Mesendoderm (in vitro differentiated cells): ENCODE measurements around the gene TMEM250.

Source experiments
- DNase-seq: peaks from one replicate; pipeline ENCODE4 v3.0.0; 2013
- H2AK5ac ChIP-seq: 2 replicates; pipeline ENCODE4 v1.6.1; 2013; ENCODE audit warnings: low read length, inconsistent platforms
- H2BK120ac ChIP-seq: 2 replicates; pipeline ENCODE4 v1.6.1; 2013; ENCODE audit warnings: low read depth, mild to moderate bottlenecking, low read length, moderate library complexity, mixed read lengths
- H2BK15ac ChIP-seq: replicated peaks from 2 replicates; pipeline ENCODE4 v1.6.1; 2013; ENCODE audit warnings: low read depth, mild to moderate bottlenecking, moderate library complexity
- H2BK5ac ChIP-seq: 2 replicates; pipeline ENCODE4 v1.6.1; 2013; ENCODE audit warnings: low read length, inconsistent platforms
- H3K18ac ChIP-seq: 2 replicates; pipeline ENCODE4 v1.6.1; 2013; ENCODE audit warnings: mild to moderate bottlenecking, low read length, mixed read lengths
- H3K23ac ChIP-seq: one replicate; pipeline ENCODE4 v1.6.1; 2013; ENCODE audit warnings: low read length
- H3K27ac ChIP-seq: 2 replicates; pipeline ENCODE4 v1.5.1; 2013; ENCODE audit warnings: low read depth, mild to moderate bottlenecking, inconsistent platforms, low read length, moderate library complexity
- H3K27me3 ChIP-seq: 2 replicates; pipeline ENCODE4 v1.6.1; 2013; ENCODE audit warnings: low read length, control low read depth, mild to moderate bottlenecking, inconsistent platforms; ENCODE audit not compliant: insufficient read depth, poor library complexity
- H3K36me3 ChIP-seq: 2 replicates; pipeline ENCODE4 v1.6.1; 2013; ENCODE audit warnings: low read length, inconsistent platforms; ENCODE audit not compliant: control insufficient read depth, insufficient read depth
- H3K4ac ChIP-seq: one replicate; pipeline ENCODE4 v1.6.1; 2013; ENCODE audit warnings: low read depth, mild to moderate bottlenecking, low read length, moderate library complexity
- H3K4me1 ChIP-seq: 2 replicates; pipeline ENCODE4 v1.6.1; 2013; ENCODE audit warnings: low read depth, low read length, inconsistent platforms; ENCODE audit not compliant: control insufficient read depth
- H3K4me2 ChIP-seq: 2 replicates; pipeline ENCODE4 v1.6.1; 2013; ENCODE audit warnings: low read length
- H3K4me3 ChIP-seq: 2 replicates; pipeline ENCODE4 v1.5.1; 2013; ENCODE audit warnings: mild to moderate bottlenecking, low read length
- H3K56ac ChIP-seq: one replicate; pipeline ENCODE4 v1.6.1; 2013; ENCODE audit warnings: low read length
- H3K79me1 ChIP-seq: 2 replicates; pipeline ENCODE4 v1.6.1; 2013; ENCODE audit warnings: low read length, inconsistent platforms
- H3K79me2 ChIP-seq: 2 replicates; pipeline ENCODE4 v1.6.1; 2013; ENCODE audit warnings: mild to moderate bottlenecking, low read length; ENCODE audit not compliant: control insufficient read depth, insufficient read depth
- H3K9ac ChIP-seq: 2 replicates; pipeline ENCODE4 v1.6.1; 2013; ENCODE audit warnings: low read length, inconsistent platforms
- H4K5ac ChIP-seq: one replicate; pipeline ENCODE4 v1.6.1; 2013; ENCODE audit warnings: low read length
- H4K8ac ChIP-seq: one replicate; pipeline ENCODE4 v1.6.1; 2013; ENCODE audit warnings: low read depth, mild to moderate bottlenecking, control low read depth, low read length, moderate library complexity
- WGBS: extraction: QIAGEN DNeasy Blood & Tissue Kit; methylation state at CpG from one replicate; pipeline ENCODE4 v1.1.7; 2013; ENCODE audit warnings: low lambda C conversion rate, missing lambda C conversion rate; ENCODE audit not compliant: insufficient coverage; ENCODE audit errors: extremely low coverage; 5-methylcytosine and 5-hydroxymethylcytosine counted together

The TMEM250 gene

DNA sequence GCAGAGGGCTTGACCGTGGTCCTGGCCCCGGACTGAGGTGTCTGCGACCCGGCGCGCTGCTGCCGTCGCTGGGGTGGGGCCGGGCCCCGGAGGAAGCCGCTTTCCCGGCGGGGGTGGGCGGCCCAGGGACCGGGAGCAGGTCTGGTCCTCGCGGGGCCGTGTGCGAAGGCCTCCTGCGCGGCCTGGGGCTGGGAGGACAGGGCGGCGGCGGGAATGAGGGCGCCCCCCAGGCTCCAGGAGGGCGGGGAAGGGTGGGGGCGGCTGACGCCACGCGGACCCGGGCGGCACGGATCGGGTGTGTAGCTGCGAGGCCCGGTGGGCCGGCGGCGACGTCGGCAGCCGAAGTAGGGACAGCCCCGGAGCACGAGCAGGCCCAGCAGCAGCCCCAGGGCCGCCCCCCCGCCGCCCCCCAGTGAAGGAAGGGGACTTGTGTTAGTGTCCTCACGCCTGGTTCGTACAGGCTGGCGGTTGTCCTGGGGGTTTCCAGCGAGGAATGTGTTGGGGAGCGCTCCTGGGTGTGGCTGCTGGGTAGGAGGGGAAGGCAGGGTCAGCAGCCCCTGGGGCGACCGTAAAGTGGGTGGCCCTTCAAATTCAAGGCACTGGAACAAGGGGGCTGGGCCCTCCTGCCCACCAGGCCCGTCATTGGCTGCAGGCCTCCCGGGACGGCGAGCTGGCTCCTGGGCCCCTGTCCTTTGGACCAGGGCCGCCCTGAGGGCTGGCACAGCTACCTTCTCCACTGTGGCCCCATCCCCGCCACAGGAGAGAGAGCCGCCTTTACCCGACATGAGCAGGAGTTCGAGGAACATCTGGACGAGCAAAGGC lies 597 bp upstream of the TMEM250 start:
- Histone ChIP-seq H3K79me2 (no peaks in the 10 kb centered on the region), H3K9ac (peak overlapping the region; percentile 93), H2AK5ac (no peak overlapping the region), H3K27ac (peak overlapping the region; percentile 67), H3K18ac (peak overlapping the region; percentile 88), H3K4ac (peak overlapping the region; percentile 92), H3K79me1 (peaks cover 10% of the 10 kb centered on the region), H4K5ac (no peak overlapping the region), H3K4me1 (no peaks in the 10 kb centered on the region), H3K23ac (peak overlapping the region; percentile 66), H2BK120ac (peak overlapping the region; percentile 50), H4K8ac (peak overlapping the region; percentile 66), H3K36me3 (no peaks in the 10 kb centered on the region), H3K56ac (peak overlapping the region; percentile 94), H3K27me3 (no peaks in the 10 kb centered on the region), H2BK15ac (no peak overlapping the region), H2BK5ac (peak overlapping the region; percentile 50), H3K4me3 (peak overlapping the region; percentile 58), H3K4me2 (peak overlapping the region; percentile 32)
- DNase-seq: peak; percentile 77
- no CpG with 5 or more reads among the region's 64 CpGs for WGBS

DNA sequence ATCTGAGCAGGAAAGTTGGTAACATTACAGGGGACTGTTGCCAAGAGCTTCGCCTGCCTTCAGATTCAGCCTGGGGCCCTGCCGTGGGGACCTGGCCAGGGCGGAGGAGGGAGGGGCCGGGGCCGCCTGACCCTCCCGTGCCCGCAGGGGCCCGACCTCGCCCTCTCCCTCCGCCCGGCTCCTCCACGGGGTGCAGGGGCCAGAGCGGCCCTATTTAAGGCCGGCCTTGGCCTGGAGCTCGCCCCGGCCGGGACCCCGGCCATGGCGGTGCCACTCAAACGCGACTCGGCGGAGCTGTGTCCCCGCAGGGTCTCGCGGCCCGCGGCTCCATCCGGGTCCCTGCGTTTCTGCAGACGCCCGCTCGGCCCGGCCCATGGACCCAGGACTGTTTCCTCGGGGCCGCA lies 757 bp downstream of the TMEM250 start:
- no peak overlapping the region for H2BK15ac ChIP-seq

DNA sequence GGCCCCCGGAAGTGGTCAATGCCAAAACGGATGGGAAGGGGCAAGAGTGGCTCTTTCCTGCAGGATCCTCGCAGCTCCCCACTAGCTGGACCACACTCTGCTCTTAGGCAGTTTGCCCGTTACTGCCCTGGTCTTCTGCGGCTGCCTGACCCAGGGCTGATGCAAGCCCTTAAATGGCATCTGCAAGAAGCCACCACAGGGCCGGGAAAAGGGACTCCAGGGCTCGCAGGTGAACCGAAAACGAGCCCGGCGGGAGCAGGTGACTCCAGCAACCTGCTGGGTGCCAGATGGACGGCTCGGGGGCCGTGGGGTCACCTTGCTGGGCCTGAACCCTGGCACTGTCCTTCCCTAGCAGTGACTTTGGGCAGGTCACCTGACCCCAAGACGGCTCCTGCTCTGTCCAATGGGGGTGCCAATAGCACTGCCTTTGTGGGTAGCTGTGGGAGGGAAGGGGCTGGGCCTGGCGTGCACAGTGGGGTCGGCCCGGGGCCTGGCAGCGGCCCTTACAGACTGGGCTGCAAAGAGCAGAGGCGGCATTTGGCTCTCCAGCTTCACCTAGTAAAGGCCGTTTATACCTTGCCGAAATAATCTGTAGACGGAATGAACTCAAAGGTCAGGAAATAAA lies 1.3 kb downstream of the TMEM250 start:
- Histone ChIP-seq H3K4me2 (peak overlapping the region; percentile 93), H3K4me1 (no peaks in the 10 kb centered on the region), H2BK120ac (no peak overlapping the region), H3K56ac (peak overlapping the region; percentile 94), H3K27ac (peak overlapping the region; percentile 90), H3K36me3 (no peaks in the 10 kb centered on the region), H4K5ac (no peak overlapping the region), H3K4ac (no peak overlapping the region), H3K79me2 (no peaks in the 10 kb centered on the region), H2AK5ac (no peak overlapping the region), H4K8ac (no peak overlapping the region), H3K9ac (peak overlapping the region; percentile 93), H2BK5ac (no peak overlapping the region), H3K4me3 (peak overlapping the region; percentile 69), H3K18ac (no peak overlapping the region), H2BK15ac (no peak overlapping the region), H3K27me3 (no peaks in the 10 kb centered on the region), H3K79me1 (peaks cover 10% of the 10 kb centered on the region), H3K23ac (peak overlapping the region; percentile 6)
- no CpG with 5 or more reads among the region's 23 CpGs for WGBS
- no peak for DNase-seq

More for the DNA sequence above, 757 bp downstream of the TMEM250 start:
- Histone ChIP-seq H2BK120ac (no peak overlapping the region), H3K4me2 (peak overlapping the region; percentile 93), H3K18ac (peak overlapping the region; percentile 85), H3K79me2 (no peaks in the 10 kb centered on the region), H3K4ac (peak overlapping the region; percentile 84), H3K4me1 (no peaks in the 10 kb centered on the region), H3K23ac (peak overlapping the region; percentile 66), H2BK5ac (no peak overlapping the region), H3K27me3 (no peaks in the 10 kb centered on the region), H4K8ac (peak overlapping the region; percentile 90), H3K9ac (peak overlapping the region; percentile 93), H3K4me3 (peak overlapping the region; percentile 69), H4K5ac (no peak overlapping the region), H2AK5ac (no peak overlapping the region), H3K36me3 (no peaks in the 10 kb centered on the region), H3K27ac (peak overlapping the region; percentile 90), H3K79me1 (peaks cover 10% of the 10 kb centered on the region), H3K56ac (peak overlapping the region; percentile 94)
- WGBS: no CpG with 5 or more reads among the region's 36 CpGs
- DNase-seq: no peak

DNA sequence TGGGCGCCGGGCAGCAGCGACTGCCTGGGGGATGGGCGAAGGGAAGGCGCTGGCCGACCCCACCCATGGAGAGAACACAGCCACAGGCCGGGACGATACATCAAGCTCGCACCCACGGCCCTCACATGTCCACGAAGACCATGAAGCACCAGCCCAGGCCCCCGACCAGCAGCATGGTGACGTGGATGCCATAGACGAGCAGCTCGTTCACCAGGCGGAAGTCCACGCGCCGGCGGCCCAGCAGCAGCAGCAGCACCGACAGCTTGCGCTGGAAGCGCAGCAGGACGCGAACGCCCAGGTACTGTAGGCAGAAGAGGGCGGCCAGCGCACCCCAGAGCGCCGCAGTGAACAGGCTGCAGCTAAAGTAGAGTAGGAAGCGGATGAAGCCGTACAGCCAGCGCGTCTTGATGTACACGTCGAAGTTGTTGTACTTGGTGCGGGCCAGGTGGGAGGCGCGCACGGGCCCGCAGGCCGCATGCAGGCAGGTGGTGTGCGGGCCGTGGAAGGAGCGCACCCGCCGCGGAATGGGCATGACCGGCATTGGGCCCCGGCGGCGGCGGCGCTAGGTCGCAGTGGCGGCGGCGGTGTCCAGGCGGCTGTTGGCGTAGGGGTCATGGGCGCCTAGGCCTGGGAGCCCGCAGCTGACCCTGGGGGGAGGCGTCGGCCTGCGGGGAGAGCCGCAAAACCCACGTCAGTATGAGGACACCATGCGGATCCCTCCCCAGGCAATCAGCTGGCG lies 2.1 kb downstream of the TMEM250 start:
- H2BK15ac ChIP-seq: no peak overlapping the region
- no peak overlapping the region for H2BK120ac ChIP-seq
- H3K23ac ChIP-seq: no peak overlapping the region
- H3K27me3 ChIP-seq: no peaks in the 10 kb centered on the region
- no peak overlapping the region for H3K9ac ChIP-seq
- H3K27ac ChIP-seq: no peak overlapping the region
- no peaks in the 10 kb centered on the region for H3K36me3 ChIP-seq
- H4K8ac ChIP-seq: no peak overlapping the region
- no peaks in the 10 kb centered on the region for H3K79me2 ChIP-seq
- DNase-seq: no peak
- H3K4me3 ChIP-seq: no peak overlapping the region
- no peak overlapping the region for H4K5ac ChIP-seq
- H3K4me1 ChIP-seq: no peaks in the 10 kb centered on the region
- no peak overlapping the region for H3K18ac ChIP-seq
- no CpG with 5 or more reads among the region's 69 CpGs for WGBS
- no peak overlapping the region for H2AK5ac ChIP-seq
- H3K56ac ChIP-seq: no peak overlapping the region
- H3K79me1 ChIP-seq: peaks cover 10% of the 10 kb centered on the region
- no peak overlapping the region for H3K4me2 ChIP-seq
- H2BK5ac ChIP-seq: no peak overlapping the region
- no peak overlapping the region for H3K4ac ChIP-seq

DNA sequence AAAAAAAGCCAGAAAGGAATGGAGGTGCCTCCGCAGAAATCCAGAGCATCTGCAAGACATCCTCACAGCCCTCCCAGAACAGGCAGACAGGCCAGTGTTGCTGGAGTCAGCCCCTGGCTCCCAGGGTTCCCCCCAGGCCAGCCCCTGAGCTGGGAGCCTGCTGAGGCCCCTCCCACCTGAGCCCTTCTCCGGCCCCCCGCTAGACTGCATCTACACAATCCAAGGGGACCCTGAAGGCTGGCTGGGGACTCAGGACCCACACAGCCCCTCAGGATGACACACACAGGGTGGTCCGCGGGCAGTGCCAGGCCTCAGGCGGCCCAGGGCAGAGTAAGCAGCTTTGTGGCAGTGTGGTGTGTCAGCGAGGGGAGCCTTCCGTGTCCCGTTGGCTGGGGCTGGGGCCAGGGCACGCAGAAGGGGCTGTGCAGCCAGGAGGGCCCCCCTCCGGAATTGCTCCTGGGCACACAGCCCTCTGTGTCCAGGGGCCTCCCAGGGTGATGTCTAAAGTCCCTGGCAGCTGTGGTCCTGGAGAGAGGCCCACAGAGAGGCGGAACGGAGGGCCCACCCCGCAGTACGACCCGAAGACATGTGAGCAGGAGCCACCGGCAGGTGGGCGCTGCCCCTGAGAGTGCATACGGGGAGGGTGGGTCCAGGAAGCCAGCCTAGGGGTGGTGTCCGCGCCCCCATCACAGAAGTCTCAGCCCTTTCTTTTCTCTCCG lies 2.9 kb downstream of the TMEM250 start:
- no peak overlapping the region for H3K23ac ChIP-seq
- no CpG with 5 or more reads among the region's 22 CpGs for WGBS
- no peaks in the 10 kb centered on the region for H3K36me3 ChIP-seq

More for the DNA sequence above, 2.9 kb downstream of the TMEM250 start:
- Histone ChIP-seq H2AK5ac (no peak overlapping the region), H3K4ac (no peak overlapping the region), H3K27me3 (no peaks in the 10 kb centered on the region), H3K4me2 (no peak overlapping the region), H2BK5ac (no peak overlapping the region), H3K27ac (no peak overlapping the region), H4K5ac (no peak overlapping the region), H2BK15ac (no peak overlapping the region), H3K4me1 (no peaks in the 10 kb centered on the region), H3K56ac (no peak overlapping the region), H2BK120ac (no peak overlapping the region), H3K79me2 (no peaks in the 10 kb centered on the region), H3K18ac (no peak overlapping the region), H3K4me3 (no peak overlapping the region), H3K79me1 (peaks cover 10% of the 10 kb centered on the region), H4K8ac (no peak overlapping the region), H3K9ac (no peak overlapping the region)
- DNase-seq: no peak
